OCI-LY1 (cell line): ENCODE data around the gene SPATA13.

Experiments used
- H2AFZ ChIP-seq: fragments of 200-600 bp; sonication (generic), shearing (Covaris generic); 2 replicates; pipeline ENCODE4 v1.6.0; 2014; ENCODE audit warnings: antibody characterized with exemption, mild to moderate bottlenecking, low read length
- H3F3A ChIP-seq: fragments of 200-600 bp; sonication (generic), shearing (Covaris generic); 2 replicates; pipeline ENCODE4 v1.6.0; 2014; ENCODE audit warnings: mild to moderate bottlenecking, antibody characterized with exemption, low read length, moderate library complexity; ENCODE audit not compliant: insufficient read depth
- H3K27ac ChIP-seq: fragments of 200-600 bp; sonication (generic); 2 replicates; pipeline ENCODE4 v1.5.1; 2014; ENCODE audit warnings: low read length, mixed run types, mild to moderate bottlenecking, low read depth; ENCODE audit not compliant: poor library complexity, severe bottlenecking
- H3K27me3 ChIP-seq: fragments of 200-600 bp; sonication (generic); 2 replicates; pipeline ENCODE4 v1.6.0; 2014; ENCODE audit warnings: antibody characterized with exemption, mild to moderate bottlenecking, low read length, moderate library complexity; ENCODE audit not compliant: insufficient read depth
- H3K36me3 ChIP-seq: fragments of 200-600 bp; sonication (generic); 2 replicates; pipeline ENCODE4 v1.6.1; 2014; ENCODE audit warnings: mild to moderate bottlenecking, antibody characterized with exemption, low read length, moderate library complexity, mixed read lengths; ENCODE audit not compliant: insufficient read depth
- H3K4me1 ChIP-seq: fragments of 200-600 bp; sonication (generic); 2 replicates; pipeline ENCODE4 v1.5.1; 2014; ENCODE audit warnings: mild to moderate bottlenecking, low read length, moderate library complexity; ENCODE audit not compliant: insufficient read depth, severe bottlenecking
- H3K4me2 ChIP-seq: fragments of 200-600 bp; sonication (generic), shearing (Covaris generic); 2 replicates; pipeline ENCODE4 v1.6.1; 2014; ENCODE audit warnings: low read length
- H3K4me3 ChIP-seq: fragments of 200-600 bp; sonication (generic); 2 replicates; pipeline ENCODE4 v1.5.1; 2014; ENCODE audit warnings: low read length, low read depth, mild to moderate bottlenecking, mixed read lengths; ENCODE audit not compliant: poor library complexity, severe bottlenecking
- H3K79me2 ChIP-seq: fragments of 200-600 bp; shearing (Covaris generic); 2 replicates; pipeline ENCODE4 v1.6.1; 2016; ENCODE audit warnings: mixed run types, low read length, mixed read lengths; ENCODE audit not compliant: insufficient read depth
- H3K9ac ChIP-seq: fragments of 200-600 bp; sonication (generic), shearing (Covaris generic); 2 replicates; pipeline ENCODE4 v1.6.1; 2014; ENCODE audit warnings: mild to moderate bottlenecking, low read length, mixed read lengths
- H3K9me2 ChIP-seq: fragments of 200-600 bp; sonication (generic), shearing (Covaris generic); 2 replicates; pipeline ENCODE4 v1.6.1; 2014; ENCODE audit warnings: low read depth, mild to moderate bottlenecking, low read length, mixed read lengths
- H3K9me3 ChIP-seq: fragments of 200-600 bp; shearing (Covaris generic); 2 replicates; pipeline ENCODE4 v1.6.1; 2014; ENCODE audit warnings: low read length, mixed read lengths
- H4K20me1 ChIP-seq: fragments of 200-600 bp; sonication (generic), shearing (Covaris generic); 2 replicates; pipeline ENCODE4 v1.6.0; 2016; ENCODE audit warnings: mild to moderate bottlenecking, low read length; ENCODE audit not compliant: insufficient read depth
- CTCF ChIP-seq: fragments of 200-600 bp; sonication (generic), shearing (Covaris generic); IDR thresholded peaks from 2 replicates; pipeline ENCODE4 v1.5.1; 2017; ENCODE audit warnings: mild to moderate bottlenecking, antibody characterized with exemption, low read length, moderate library complexity, mixed read lengths
- EZH2 ChIP-seq: fragments of 200-600 bp; sonication (generic), shearing (Covaris generic); IDR thresholded peaks from 2 replicates; pipeline ENCODE4 v1.8.0; 2017; ENCODE audit warnings: borderline replicate concordance, mixed run types, mild to moderate bottlenecking, antibody characterized with exemption, low read length, moderate library complexity, mixed read lengths

SPATA13 gene

GRCh38 chr13:24290280-24290932 lies 129.9 kb downstream of the SPATA13 start:
- Histone ChIP-seq H3K4me2 (no peak overlapping the region), H3K27me3 (no peaks in the 10 kb centered on the region), H3K36me3 (no peaks in the 10 kb centered on the region), H3K9me3 (no peaks in the 10 kb centered on the region), H3K27ac (no peak overlapping the region), H3K4me1 (no peaks in the 10 kb centered on the region), H3F3A (no peaks in the 10 kb centered on the region), H3K9ac (no peak overlapping the region), H3K4me3 (no peak overlapping the region), H3K9me2 (no peaks in the 10 kb centered on the region), H3K79me2 (no peaks in the 10 kb centered on the region), H2AFZ (no peak overlapping the region), H4K20me1 (no peaks in the 10 kb centered on the region)
- TF ChIP-seq EZH2 (no peak), CTCF (no peak)

- Histone ChIP-seq H3K9me2 (no peaks in the 10 kb centered on the region), H3K27me3 (no peaks in the 10 kb centered on the region), H2AFZ (no peak overlapping the region), H3K27ac (no peak overlapping the region), H3K4me3 (no peak overlapping the region), H3K9ac (no peak overlapping the region), H3K9me3 (no peaks in the 10 kb centered on the region), H4K20me1 (no peaks in the 10 kb centered on the region), H3K4me1 (no peaks in the 10 kb centered on the region), H3K4me2 (no peak overlapping the region), H3K36me3 (no peaks in the 10 kb centered on the region), H3F3A (no peaks in the 10 kb centered on the region), H3K79me2 (no peaks in the 10 kb centered on the region)
- TF ChIP-seq EZH2 (no peak), CTCF (no peak)
Observed at GRCh38 chr13:24292481-24292880, 132.0 kb downstream of the SPATA13 start.

GRCh38 chr13:24293746-24294145 lies 133.2 kb downstream of the SPATA13 start:
- H3K4me3 ChIP-seq, result no peak overlapping the region
- TF ChIP-seq EZH2 (no peak), CTCF (no peak)

More at GRCh38 chr13:24293746-24294145, 133.2 kb downstream of the SPATA13 start:
- Histone ChIP-seq H3F3A (no peaks in the 10 kb centered on the region), H3K4me2 (no peak overlapping the region), H2AFZ (no peak overlapping the region), H3K79me2 (no peaks in the 10 kb centered on the region), H3K4me1 (no peaks in the 10 kb centered on the region), H3K27ac (no peak overlapping the region), H3K9ac (no peak overlapping the region), H3K36me3 (no peaks in the 10 kb centered on the region), H3K9me3 (no peaks in the 10 kb centered on the region), H3K27me3 (no peaks in the 10 kb centered on the region), H4K20me1 (no peaks in the 10 kb centered on the region), H3K9me2 (no peaks in the 10 kb centered on the region)
